GM21723 (cell line): Measurements from ENCODE around the gene RNF4.
A peak's percentile ranks its signal among the peaks of the same experiment; 100 is the strongest.
"Not testable (repeated sequence)": the region's sequence is repeated elsewhere in the genome, so short reads cannot be mapped to it uniquely, and the experiment has no call there.

ENCODE experiments used
- ATAC-seq: cut with Tn5 transposase; IDR thresholded peaks from one replicate; pipeline ENCODE4 v1.9.1; 2021; ENCODE audit warnings: mild to moderate bottlenecking, moderate library complexity; ENCODE audit not compliant: unreplicated experiment

The RNF4 gene

DNA sequence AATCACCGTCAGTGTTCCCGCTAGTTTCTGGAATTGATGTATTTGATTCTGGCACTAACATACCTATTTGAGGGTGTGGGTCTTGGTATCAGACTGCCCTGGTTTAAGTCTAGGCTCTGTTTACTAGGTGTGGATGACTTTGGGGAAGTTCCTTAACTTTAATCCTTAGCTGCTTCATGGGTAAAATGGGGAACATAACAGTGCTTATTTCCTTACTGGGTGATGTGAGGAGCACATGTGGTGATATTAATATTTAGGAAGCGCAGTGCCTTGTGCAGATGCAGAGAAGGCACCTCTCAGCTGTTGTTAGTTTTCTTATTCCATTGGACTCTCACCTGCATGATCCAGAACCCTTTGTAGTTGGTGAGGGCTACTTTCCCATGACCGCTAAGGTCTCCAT is 17.1 kb downstream of the RNF4 start:
- no peak for ATAC-seq

- ATAC-seq: no peak
These were observed 18.1 kb downstream of the RNF4 start for GRCh38 chr4:2486981-2487380.

GRCh38 chr4:2487632-2488031 is 18.7 kb downstream of the RNF4 start:
- peak; percentile 64 for ATAC-seq

- ATAC-seq: no peak
These were observed 20.3 kb downstream of the RNF4 start for GRCh38 chr4:2489081-2489805.

GRCh38 chr4:2489841-2490552 is 21.1 kb downstream of the RNF4 start:
- ATAC-seq: no peak

GRCh38 chr4:2492970-2493369 is 24.1 kb downstream of the RNF4 start:
- no peak for ATAC-seq

DNA sequence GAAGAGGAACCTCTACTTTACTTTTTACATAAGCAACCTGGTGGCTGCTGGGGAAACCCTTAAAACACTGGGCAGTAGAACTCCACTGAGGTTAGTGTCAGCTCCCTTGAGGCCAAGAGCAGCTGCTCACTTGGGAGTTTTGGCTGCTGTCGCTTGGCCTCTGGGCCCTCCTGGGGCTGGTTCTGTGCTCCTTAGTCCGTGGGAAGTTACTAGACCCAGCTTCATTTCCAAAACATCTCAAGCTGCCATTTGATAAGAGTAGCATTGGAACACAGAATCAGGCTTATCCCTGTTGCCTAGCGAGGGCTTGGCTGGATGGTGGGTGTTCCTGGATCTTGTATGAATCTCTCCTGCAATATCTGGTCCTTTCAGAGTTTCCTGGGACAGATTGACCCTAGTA is 26.1 kb downstream of the RNF4 start:
- no peak for ATAC-seq

DNA sequence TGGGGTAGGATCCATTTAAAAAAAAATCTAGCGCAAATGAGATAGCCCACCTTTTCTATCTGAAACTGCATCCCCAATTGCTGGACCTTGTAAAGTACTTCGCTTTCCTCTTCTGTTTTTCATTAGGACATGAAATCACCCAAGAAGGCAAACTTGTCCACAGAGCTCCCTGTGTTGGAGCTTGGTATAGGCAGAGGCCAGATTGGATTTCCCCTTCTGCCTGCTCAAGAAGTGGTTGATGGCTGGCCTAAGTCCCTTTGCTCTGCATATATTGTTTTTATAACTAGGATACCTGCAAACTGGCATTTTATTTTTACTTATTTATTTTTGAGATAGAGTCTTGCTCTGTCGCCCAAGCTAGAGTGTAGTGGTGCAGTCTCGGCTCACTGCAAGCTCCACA is 28.4 kb downstream of the RNF4 start:
- no peak for ATAC-seq

DNA sequence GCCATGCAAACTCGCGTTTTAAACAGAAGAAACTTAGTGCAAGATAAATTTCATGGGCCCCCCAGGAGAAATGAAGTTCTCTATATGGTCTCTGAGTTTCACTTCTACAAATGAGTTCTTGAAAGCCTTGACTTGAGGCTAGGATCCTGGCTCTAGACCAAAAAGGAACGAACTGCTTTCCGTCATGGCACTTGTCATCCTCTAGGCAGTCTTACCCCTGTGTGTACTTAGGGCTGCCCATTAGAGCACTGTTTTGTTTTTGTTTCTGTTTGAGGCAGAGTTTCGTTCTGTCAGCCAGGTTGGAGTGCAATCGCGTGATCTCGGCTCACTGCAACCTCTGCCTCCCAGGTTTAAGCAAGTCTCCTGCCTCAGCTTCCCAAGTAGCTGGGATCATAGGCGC is 29.0 kb downstream of the RNF4 start:
- peak; percentile 89 for ATAC-seq

DNA sequence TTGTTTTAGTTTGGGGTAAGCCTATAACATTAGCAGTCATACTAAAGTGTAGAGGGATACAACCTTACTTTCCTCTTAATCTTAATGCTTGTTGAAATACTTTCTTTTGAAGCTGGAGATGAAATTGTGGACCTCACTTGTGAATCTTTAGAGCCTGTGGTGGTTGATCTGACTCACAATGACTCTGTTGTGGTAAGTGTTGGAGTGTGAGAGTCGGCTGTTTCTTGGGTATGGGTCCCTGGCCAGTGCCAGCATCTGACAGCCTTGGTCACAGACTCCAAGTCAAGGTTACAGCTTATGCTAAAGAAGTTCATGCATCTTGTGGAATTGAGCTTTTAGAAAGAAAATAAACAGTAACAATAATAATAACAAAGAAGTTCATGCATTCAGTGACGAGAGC is 31.6 kb downstream of the RNF4 start:
- no peak for ATAC-seq

DNA sequence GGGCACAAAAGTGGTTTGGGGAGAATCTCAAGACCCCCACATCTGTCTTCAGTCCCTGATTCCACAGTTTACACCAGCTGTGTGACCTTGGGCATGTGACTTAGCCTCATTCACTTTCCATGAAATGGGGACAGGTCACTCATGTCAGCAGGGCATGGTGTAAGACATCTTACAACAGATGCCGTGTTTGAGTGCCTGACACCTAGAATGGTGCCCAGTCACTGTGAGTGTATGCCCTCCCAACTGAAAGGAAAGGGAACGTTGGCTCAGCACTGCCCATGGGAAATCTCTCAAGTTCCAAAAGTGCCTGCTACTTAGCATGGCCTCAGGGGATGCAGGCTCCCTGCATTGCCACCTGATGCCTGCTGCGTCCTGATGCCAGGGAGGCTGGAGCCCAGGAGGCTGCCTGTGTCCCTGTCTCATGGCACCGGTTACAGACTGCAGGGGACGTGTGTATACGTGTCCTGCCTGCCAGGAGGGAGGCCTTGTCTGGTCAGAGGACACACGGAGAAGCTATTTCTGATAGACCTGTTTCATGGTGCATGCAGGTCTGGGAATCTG is 32.2 kb downstream of the RNF4 start:
- ATAC-seq: no peak

- ATAC-seq: no peak
These were observed 34.9 kb downstream of the RNF4 start for GRCh38 chr4:2503809-2504208.

DNA sequence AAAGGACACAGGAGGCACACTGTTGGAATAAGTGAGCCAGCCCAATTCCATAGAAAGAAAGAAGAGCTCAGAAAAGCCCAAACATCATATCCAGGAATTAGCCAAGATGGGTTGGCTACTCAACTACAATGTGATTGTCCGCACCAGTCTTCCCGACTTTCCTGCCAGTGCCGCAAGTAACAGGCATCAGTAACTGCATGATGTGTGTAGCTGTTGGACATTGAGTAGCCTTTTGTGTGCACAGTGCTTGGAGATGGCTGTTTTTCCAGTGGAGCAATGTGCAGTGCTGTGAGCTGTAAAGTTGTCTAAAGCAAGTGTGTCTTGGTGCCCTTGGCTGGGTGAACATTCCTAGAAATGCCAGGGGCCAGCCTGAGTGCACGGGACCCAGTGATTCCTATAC is 38.4 kb downstream of the RNF4 start:
- ATAC-seq: no peak

DNA sequence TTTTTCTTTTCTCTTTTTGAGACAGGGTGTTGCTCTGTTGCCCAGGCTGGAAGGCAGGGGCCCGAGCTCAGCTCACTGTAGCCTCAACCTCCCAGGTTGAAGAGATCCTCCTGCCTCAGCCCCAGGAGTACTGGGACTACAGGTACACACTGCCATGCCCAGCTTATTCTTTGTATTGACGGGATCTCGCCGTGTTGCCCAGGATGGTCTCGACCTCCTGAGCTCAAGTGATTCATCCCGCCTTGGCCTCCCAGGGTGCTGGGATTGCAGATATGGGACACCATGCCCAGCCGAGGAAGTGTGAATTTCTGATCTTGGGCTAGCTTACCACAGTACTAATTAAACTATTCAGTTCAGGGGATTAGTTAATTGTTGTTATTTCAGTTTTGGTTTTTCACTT is 38.9 kb downstream of the RNF4 start:
- no peak for ATAC-seq

- no peak for ATAC-seq
These were observed 41.7 kb downstream of the RNF4 start for GRCh38 chr4:2510351-2511259.

DNA sequence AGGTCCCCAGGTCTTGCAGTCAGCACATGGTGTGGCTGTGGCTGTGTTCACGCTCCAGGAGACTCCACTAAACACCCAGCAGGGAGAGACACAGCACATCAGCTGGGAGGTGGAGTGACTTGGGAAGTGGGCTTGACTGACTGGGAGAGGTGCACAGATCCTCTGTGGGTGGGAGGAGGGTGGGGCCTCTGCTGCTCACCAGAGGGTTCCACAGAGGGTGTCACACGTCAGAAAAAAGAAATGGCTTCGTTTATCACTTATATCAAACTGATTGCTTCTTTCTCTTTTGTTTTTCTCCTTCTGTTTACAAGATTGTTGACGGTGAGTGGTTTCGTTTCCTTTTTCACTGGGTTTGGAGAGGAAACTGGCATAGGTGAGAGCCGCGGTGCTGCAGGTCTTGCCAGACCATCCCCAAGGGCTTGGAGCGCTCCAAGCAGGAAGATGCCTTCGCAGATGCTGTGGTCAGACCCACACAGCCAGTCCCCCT is 42.8 kb downstream of the RNF4 start:
- ATAC-seq: no peak

- no peak for ATAC-seq
These were observed 43.7 kb downstream of the RNF4 start for GRCh38 chr4:2512396-2513135.

- not testable (repeated sequence) for ATAC-seq
These were observed 45.3 kb downstream of the RNF4 start for GRCh38 chr4:2514193-2514592.

- not testable (repeated sequence) for ATAC-seq
These were observed 46.0 kb downstream of the RNF4 start for GRCh38 chr4:2514944-2515343.

GRCh38 chr4:2515830-2516550 is 47.1 kb downstream of the RNF4 start:
- no peak for ATAC-seq
